22Rv1 (cell line): ENCODE measurements around the gene FOCAD.

ENCODE experiments used
- ZFX ChIP-seq: fragments of 450-650 bp; IDR thresholded peaks from 2 replicates; pipeline ENCODE4 v1.6.1; 2017; ENCODE audit warnings: antibody characterized with exemption, borderline replicate concordance
- TF ChIP-seq, protein P1 (sequence below): fragments of 450-650 bp; IDR thresholded peaks from 2 replicates; pipeline ENCODE4 v1.5.1; 2017; ENCODE audit warnings: mild to moderate bottlenecking

DNA sequence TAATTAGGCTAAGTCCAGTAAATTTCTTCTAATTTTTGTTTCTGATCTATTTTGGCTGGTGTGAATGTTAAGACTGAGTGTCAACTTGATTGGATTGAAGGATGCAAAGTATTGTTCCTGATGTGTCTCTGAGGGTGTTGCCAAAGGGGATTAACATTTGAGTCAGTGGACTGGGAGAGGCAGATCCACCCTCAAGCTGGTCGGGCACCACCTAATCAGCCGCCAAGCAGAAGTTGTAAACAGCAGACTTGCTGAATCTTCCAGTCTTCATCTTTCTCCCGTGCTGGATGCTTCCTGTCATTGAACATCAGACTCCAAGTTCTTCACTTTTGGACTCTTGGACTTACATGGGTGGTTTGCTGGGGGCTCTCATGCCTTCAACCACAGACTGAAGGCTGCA, 40.4 kb upstream of the FOCAD start:
- TF ChIP-seq, protein P1, sequence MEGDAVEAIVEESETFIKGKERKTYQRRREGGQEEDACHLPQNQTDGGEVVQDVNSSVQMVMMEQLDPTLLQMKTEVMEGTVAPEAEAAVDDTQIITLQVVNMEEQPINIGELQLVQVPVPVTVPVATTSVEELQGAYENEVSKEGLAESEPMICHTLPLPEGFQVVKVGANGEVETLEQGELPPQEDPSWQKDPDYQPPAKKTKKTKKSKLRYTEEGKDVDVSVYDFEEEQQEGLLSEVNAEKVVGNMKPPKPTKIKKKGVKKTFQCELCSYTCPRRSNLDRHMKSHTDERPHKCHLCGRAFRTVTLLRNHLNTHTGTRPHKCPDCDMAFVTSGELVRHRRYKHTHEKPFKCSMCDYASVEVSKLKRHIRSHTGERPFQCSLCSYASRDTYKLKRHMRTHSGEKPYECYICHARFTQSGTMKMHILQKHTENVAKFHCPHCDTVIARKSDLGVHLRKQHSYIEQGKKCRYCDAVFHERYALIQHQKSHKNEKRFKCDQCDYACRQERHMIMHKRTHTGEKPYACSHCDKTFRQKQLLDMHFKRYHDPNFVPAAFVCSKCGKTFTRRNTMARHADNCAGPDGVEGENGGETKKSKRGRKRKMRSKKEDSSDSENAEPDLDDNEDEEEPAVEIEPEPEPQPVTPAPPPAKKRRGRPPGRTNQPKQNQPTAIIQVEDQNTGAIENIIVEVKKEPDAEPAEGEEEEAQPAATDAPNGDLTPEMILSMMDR, result no peak
- no peak for TF ChIP-seq ZFX
